Right lobe of liver (tissue), 4 donors: ENCODE results near the gene ADCY3.

ENCODE experiments used
- CTCF ChIP-seq, 4 donors: fragments of 200-600 bp in 3 of 4; fragments of 450-650 bp in 1 of 4; IDR thresholded peaks; one replicate each; pipeline versions ENCODE4 v1.5.1 to v1.8.0; 2016 to 2022; ENCODE audit warnings: antibody characterized with exemption in 4 of 4, mild to moderate bottlenecking in 2 of 4
- POLR2A ChIP-seq: fragments of 450-650 bp; IDR thresholded peaks from one replicate; pipeline ENCODE4 v1.6.1; 2017; ENCODE audit warnings: antibody characterized with exemption, mild to moderate bottlenecking
- donor health status: DM: no; HTN: no; CAD: no.
- donor health status: DM: no; HTN: no; CAD: no.
- donor health status: DM: no; HTN: yes; CAD: no.

- TF ChIP-seq CTCF (IDR thresholded peaks at IDR 0.05) (no peak), POLR2A (no peak)
Measured at GRCh38 chr2:24837996-24838513, 82.0 kb downstream of the ADCY3 start.
